Memory B cell (primary cell): Measurements from ENCODE around the gene FAM227B.

Experiments used
- ATAC-seq: fragments of 150-1000 bp; cut with Tn5 transposase; 2 replicates; pipeline ENCODE4 v1.10.0; 2021; ENCODE audit warnings: low read depth, mild to moderate bottlenecking, moderate library complexity
- DNase-seq, 2 donors: peaks; one replicate each; pipeline ENCODE4 v3.0.0; 2022; ENCODE audit warnings: low spot score in 2 of 2
- H3K27ac Mint-ChIP-seq: one replicate; pipeline ENCODE4 v1.8.0; 2022; ENCODE audit warnings: mild to moderate bottlenecking, moderate library complexity, mixed read lengths
- H3K27me3 Mint-ChIP-seq: one replicate; pipeline ENCODE4 v1.8.0; 2022; ENCODE audit warnings: mixed read lengths
- H3K36me3 Mint-ChIP-seq: one replicate; pipeline ENCODE4 v1.8.0; 2022; ENCODE audit warnings: mild to moderate bottlenecking, mixed read lengths
- H3K4me1 Mint-ChIP-seq: one replicate; pipeline ENCODE4 v1.8.0; 2022; ENCODE audit warnings: mixed read lengths
- H3K4me3 Mint-ChIP-seq: one replicate; pipeline ENCODE4 v1.8.0; 2022; ENCODE audit warnings: mild to moderate bottlenecking, moderate library complexity, mixed read lengths
- H3K9me3 Mint-ChIP-seq: one replicate; pipeline ENCODE4 v1.8.0; 2022; ENCODE audit warnings: mixed read lengths

The FAM227B gene

GRCh38 chr15:49466119-49466518, 154.5 kb downstream of the FAM227B start:
- H3K4me3 Mint-ChIP-seq = no peak overlapping the region
- H3K27me3 Mint-ChIP-seq = no peaks in the 10 kb centered on the region
- DNase-seq (no peak), ATAC-seq (no peak)
- H3K4me1 Mint-ChIP-seq = no peaks in the 10 kb centered on the region
- no peaks in the 10 kb centered on the region for H3K9me3 Mint-ChIP-seq
- H3K27ac Mint-ChIP-seq = no peak overlapping the region
- no peaks in the 10 kb centered on the region for H3K36me3 Mint-ChIP-seq

GRCh38 chr15:49464522-49464921, 156.1 kb downstream of the FAM227B start:
- ATAC-seq (no peak), DNase-seq (no peak)
- H3K4me1 Mint-ChIP-seq = no peaks in the 10 kb centered on the region
- H3K36me3 Mint-ChIP-seq = no peaks in the 10 kb centered on the region
- H3K9me3 Mint-ChIP-seq = no peaks in the 10 kb centered on the region
- H3K27me3 Mint-ChIP-seq = peaks cover 2% of the 10 kb centered on the region
- no peak overlapping the region for H3K27ac Mint-ChIP-seq
- H3K4me3 Mint-ChIP-seq = no peak overlapping the region

DNA sequence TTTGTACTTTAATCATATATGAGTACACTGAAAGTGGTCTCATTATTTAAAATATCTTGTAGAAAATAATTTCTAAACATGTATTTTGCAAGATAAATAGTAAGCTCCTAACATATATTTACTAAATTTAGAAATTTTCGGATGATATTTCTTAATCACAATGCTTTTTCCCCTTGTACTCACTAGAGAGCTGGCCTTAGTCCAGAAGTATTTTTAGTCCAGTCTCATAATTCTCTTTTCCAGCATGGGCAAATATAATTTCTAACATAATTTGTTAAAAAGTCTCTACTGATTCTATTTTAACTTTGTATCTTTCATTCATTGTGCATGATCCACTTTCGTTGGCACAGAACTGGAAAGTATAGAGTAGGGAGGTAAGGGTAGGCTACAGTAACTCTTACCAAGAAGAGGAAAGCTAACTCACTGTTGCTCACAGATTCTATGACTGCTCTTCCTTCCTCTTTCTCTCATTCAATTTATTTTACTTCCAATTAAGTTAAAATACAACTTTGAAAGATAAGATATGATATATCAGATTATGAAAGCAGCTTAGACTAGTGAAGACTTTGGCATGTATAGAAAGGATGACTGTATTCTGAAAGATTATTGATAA, 158.3 kb downstream of the FAM227B start:
- DNase-seq = no peak
- Mint-ChIP-seq H3K27me3 (peaks cover 2% of the 10 kb centered on the region), H3K9me3 (no peaks in the 10 kb centered on the region), H3K36me3 (no peaks in the 10 kb centered on the region), H3K4me3 (no peak overlapping the region), H3K4me1 (no peaks in the 10 kb centered on the region), H3K27ac (no peak overlapping the region)
- no peak for ATAC-seq

DNA sequence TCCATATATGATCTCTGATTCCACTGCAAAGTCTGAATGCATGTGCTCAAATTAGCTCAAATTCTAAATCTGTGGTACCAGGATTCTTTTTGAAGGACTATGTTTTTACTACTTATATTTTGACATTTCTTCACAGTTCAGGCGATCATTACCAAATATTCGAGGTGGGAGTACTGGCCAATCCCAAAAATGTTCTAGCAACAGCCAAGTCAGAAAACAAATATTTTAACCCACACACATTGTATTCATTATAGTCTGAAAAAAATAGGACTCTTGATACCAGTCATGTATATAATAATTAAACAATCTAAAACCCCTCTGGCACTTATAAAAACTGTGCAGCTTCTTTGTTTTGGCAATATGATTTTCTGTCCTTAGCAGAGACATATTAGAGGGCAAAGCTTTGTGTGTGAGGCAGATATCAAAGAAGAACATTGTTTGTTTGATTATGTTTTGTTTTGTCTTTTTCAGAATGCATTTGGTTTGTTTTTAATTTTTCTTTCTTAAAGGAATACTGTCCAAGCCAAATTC, 160.1 kb downstream of the FAM227B start:
- DNase-seq (no peak), ATAC-seq (no peak)
- peaks cover 4% of the 10 kb centered on the region for H3K27me3 Mint-ChIP-seq
- no peaks in the 10 kb centered on the region for H3K36me3 Mint-ChIP-seq
- H3K27ac Mint-ChIP-seq = no peak overlapping the region
- no peaks in the 10 kb centered on the region for H3K4me1 Mint-ChIP-seq
- no peaks in the 10 kb centered on the region for H3K9me3 Mint-ChIP-seq
- no peak overlapping the region for H3K4me3 Mint-ChIP-seq

DNA sequence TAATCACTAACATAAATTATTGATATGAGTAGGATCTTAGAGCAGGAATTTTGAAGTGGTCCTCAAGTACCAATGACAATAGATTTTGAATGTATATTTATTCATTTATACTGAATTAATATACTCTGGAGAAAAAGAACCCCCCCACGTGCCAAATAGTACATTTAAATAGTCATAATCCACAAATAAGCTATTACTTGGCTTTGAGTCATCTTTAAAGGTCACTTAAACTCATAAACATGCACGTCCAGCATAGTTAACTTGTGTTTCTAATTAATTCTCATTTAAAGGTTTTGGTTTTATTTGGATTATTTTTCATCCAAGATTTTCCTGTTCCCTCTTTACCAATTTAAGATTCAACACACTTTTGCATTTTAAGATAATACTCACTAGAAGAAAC, 162.5 kb downstream of the FAM227B start:
- ATAC-seq (no peak), DNase-seq (no peak)
- no peaks in the 10 kb centered on the region for H3K9me3 Mint-ChIP-seq
- peaks cover 10% of the 10 kb centered on the region for H3K27me3 Mint-ChIP-seq
- no peaks in the 10 kb centered on the region for H3K36me3 Mint-ChIP-seq
- no peak overlapping the region for H3K4me3 Mint-ChIP-seq
- H3K27ac Mint-ChIP-seq = no peak overlapping the region
- no peaks in the 10 kb centered on the region for H3K4me1 Mint-ChIP-seq

DNA sequence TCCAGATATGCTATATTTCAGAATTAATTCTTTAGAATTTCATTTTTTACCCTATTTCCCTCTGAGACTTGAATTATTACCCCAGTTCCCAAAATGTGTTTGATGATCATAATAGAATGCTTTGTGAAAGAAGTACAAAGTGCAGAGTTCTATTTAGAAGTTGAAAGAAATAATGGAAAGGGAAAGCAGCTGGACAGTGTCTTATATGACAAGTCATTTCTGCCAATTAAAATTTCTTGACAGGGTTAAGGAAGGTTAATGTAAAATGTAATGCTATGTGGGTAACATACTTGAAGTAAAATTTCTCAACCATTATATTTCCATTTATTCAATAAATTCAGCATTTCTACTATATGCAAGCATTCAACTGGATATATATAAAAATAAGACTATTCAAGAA, 164.5 kb downstream of the FAM227B start:
- H3K4me1 Mint-ChIP-seq = no peaks in the 10 kb centered on the region
- H3K27ac Mint-ChIP-seq = no peak overlapping the region
- DNase-seq = no peak
- no peaks in the 10 kb centered on the region for H3K9me3 Mint-ChIP-seq
- no peak overlapping the region for H3K4me3 Mint-ChIP-seq
- peaks cover 10% of the 10 kb centered on the region for H3K27me3 Mint-ChIP-seq
- ATAC-seq = no peak
- no peaks in the 10 kb centered on the region for H3K36me3 Mint-ChIP-seq

- H3K4me3 Mint-ChIP-seq = no peak overlapping the region
- H3K4me1 Mint-ChIP-seq = no peaks in the 10 kb centered on the region
- H3K27me3 Mint-ChIP-seq = peaks cover 8% of the 10 kb centered on the region
- DNase-seq (no peak), ATAC-seq (no peak)
- no peaks in the 10 kb centered on the region for H3K9me3 Mint-ChIP-seq
- no peak overlapping the region for H3K27ac Mint-ChIP-seq
- no peaks in the 10 kb centered on the region for H3K36me3 Mint-ChIP-seq
Observed at GRCh38 chr15:49452595-49452994, 168.0 kb downstream of the FAM227B start.

- ATAC-seq (no peak), DNase-seq (no peak)
- H3K36me3 Mint-ChIP-seq = no peaks in the 10 kb centered on the region
- no peaks in the 10 kb centered on the region for H3K27me3 Mint-ChIP-seq
- no peak overlapping the region for H3K4me3 Mint-ChIP-seq
- H3K27ac Mint-ChIP-seq = no peak overlapping the region
- H3K4me1 Mint-ChIP-seq = peaks cover 11% of the 10 kb centered on the region
- H3K9me3 Mint-ChIP-seq = no peaks in the 10 kb centered on the region
Observed at GRCh38 chr15:49441816-49442215, 178.8 kb downstream of the FAM227B start.

- Mint-ChIP-seq H3K36me3 (no peaks in the 10 kb centered on the region), H3K4me1 (peaks cover 11% of the 10 kb centered on the region), H3K4me3 (no peak overlapping the region), H3K9me3 (no peaks in the 10 kb centered on the region), H3K27me3 (no peaks in the 10 kb centered on the region), H3K27ac (no peak overlapping the region)
- DNase-seq (no peak), ATAC-seq (no peak)
Observed at GRCh38 chr15:49441356-49441755, 179.3 kb downstream of the FAM227B start.

DNA sequence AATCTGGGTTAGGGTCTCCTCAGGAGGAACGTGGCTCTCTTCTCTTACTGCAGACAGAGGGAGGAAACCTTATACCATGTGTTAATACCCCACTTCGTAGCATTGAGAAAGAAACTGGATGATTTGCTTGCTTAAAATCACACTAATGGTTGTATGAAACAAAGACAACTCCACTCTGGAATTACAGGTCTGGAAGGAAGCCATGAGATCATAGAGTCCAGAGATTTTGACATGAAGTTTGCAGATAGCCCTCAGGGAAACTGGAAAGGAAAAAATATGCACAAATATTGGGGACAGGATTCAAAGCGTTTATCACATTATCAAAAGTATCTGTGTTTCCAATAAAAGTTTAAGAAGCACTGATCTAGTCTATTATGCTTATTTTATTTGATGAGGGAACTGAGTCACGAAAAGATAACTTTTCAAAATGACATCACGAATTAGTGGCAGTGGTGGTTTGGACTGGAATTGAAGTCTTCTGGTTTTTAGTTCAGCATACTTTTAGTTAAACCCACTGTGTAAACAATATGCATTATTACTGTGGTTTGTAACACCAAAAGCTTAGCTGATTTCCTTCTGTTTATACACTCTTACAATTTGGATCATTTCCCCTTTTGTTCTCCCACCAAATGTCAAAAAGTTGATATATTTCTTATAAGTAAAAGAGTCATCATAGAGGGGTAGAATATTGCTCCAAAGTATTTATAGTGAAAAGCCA, 180.8 kb downstream of the FAM227B start:
- Mint-ChIP-seq H3K4me3 (no peak overlapping the region), H3K27me3 (no peaks in the 10 kb centered on the region), H3K4me1 (peaks cover 11% of the 10 kb centered on the region), H3K27ac (peak overlapping the region; percentile 33), H3K36me3 (no peaks in the 10 kb centered on the region), H3K9me3 (no peaks in the 10 kb centered on the region)
- ATAC-seq (peak; percentile 37), DNase-seq (no peak)

- Mint-ChIP-seq H3K4me3 (no peak overlapping the region), H3K9me3 (no peaks in the 10 kb centered on the region), H3K4me1 (peaks cover 11% of the 10 kb centered on the region), H3K27me3 (no peaks in the 10 kb centered on the region), H3K36me3 (no peaks in the 10 kb centered on the region), H3K27ac (peak overlapping the region; percentile 33)
- ATAC-seq = peak; percentile 58
- no peak for DNase-seq
Observed at GRCh38 chr15:49438962-49439631, 181.5 kb downstream of the FAM227B start.

- ATAC-seq (no peak), DNase-seq (no peak)
- no peak overlapping the region for H3K27ac Mint-ChIP-seq
- no peaks in the 10 kb centered on the region for H3K27me3 Mint-ChIP-seq
- H3K9me3 Mint-ChIP-seq = no peaks in the 10 kb centered on the region
- H3K36me3 Mint-ChIP-seq = no peaks in the 10 kb centered on the region
- H3K4me3 Mint-ChIP-seq = no peak overlapping the region
- peaks cover 11% of the 10 kb centered on the region for H3K4me1 Mint-ChIP-seq
Observed at GRCh38 chr15:49436751-49437150, 183.9 kb downstream of the FAM227B start.

GRCh38 chr15:49435174-49435573, 185.4 kb downstream of the FAM227B start:
- no peak for DNase-seq
- Mint-ChIP-seq H3K4me3 (no peak overlapping the region), H3K27ac (no peak overlapping the region), H3K9me3 (no peaks in the 10 kb centered on the region), H3K27me3 (no peaks in the 10 kb centered on the region), H3K4me1 (peaks cover 11% of the 10 kb centered on the region), H3K36me3 (no peaks in the 10 kb centered on the region)
- ATAC-seq = no peak

DNA sequence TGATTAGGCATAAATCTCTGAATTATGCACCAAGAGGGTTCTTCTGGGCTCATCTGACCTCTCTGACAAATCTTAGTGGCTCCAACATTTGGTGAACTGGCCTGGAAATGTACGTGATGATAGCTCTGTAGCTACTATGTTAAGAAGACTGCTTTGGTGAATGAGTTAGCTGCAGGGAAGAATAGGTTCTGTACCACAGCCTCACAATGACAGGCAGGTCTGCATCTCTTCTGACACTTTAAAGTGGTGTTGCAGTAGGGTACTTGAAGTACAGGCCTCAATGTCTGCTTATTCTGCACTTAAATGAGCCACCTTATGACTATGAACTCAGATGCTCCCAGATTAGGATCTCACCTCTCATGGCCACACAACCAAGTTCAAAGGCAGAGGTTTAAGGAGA, 190.6 kb downstream of the FAM227B start:
- DNase-seq = no peak
- Mint-ChIP-seq H3K4me1 (no peaks in the 10 kb centered on the region), H3K9me3 (no peaks in the 10 kb centered on the region), H3K36me3 (no peaks in the 10 kb centered on the region), H3K27me3 (peaks cover 3% of the 10 kb centered on the region), H3K27ac (no peak overlapping the region), H3K4me3 (no peak overlapping the region)
- ATAC-seq = no peak
